HepG2 (cell line): ENCODE data around the gene ZNRF4.

Source experiments
- CTCF ChIP-seq: sonication (generic); formaldehyde crosslinking; IDR thresholded peaks from 2 replicates; pipeline ENCODE4 v1.5.0; 2020; ENCODE audit warnings: mild to moderate bottlenecking, missing genetic modification reagents, moderate library complexity
- FOSL2 ChIP-seq: sonication (generic); formaldehyde crosslinking; IDR thresholded peaks from 2 replicates; pipeline ENCODE4 v1.4.0; 2020; ENCODE audit warnings: missing genetic modification reagents
- RAD51 ChIP-seq: fragments of 450-650 bp; IDR thresholded peaks from 2 replicates; pipeline ENCODE4 v1.6.1; 2016; ENCODE audit warnings: borderline replicate concordance
- SMC3 ChIP-seq: IDR thresholded peaks from 2 replicates; pipeline ENCODE4 v1.6.1; 2011; ENCODE audit warnings: low read length, improper control_type of control experiment
- SP1 ChIP-seq, 2 experiments: fragments of 450-650 bp in 1 of 2; sonication (generic) in 1 of 2; formaldehyde crosslinking in 1 of 2; IDR thresholded peaks; 2 replicates each; pipeline versions ENCODE4 v1.4.0 to v1.6.1; 2016 to 2020; ENCODE audit warnings: missing genetic modification reagents in 1 of 2
- SRSF1 ChIP-seq: fragments of 200-400 bp; formaldehyde crosslinking; optimal IDR thresholded peaks from 2 replicates; pipeline ENCODE3; 2017; ENCODE audit warnings: mild to moderate bottlenecking, low read depth, low read length, moderate library complexity
- YY1 ChIP-seq: IDR thresholded peaks from 2 replicates; pipeline ENCODE4 v1.6.1; 2011; ENCODE audit warnings: low read length, low read depth, moderate library complexity, mild to moderate bottlenecking; ENCODE audit not compliant: insufficient read depth, insufficient replicate concordance
- TF ChIP-seq, protein P1 (sequence below), 2 experiments: fragments of 450-650 bp in 1 of 2; sonication (generic) in 1 of 2; formaldehyde crosslinking in 1 of 2; IDR thresholded peaks; 2 replicates each; pipeline versions ENCODE4 v1.6.1 to v1.8.0; 2016 to 2022; ENCODE audit warnings: antibody characterized with exemption in 1 of 2, mild to moderate bottlenecking in 1 of 2, missing genetic modification reagents in 1 of 2
- TF ChIP-seq, protein P2 (sequence below): sonication (generic); formaldehyde crosslinking; conservative IDR thresholded peaks from 2 replicates; pipeline ENCODE4 v1.4.0; 2020; ENCODE audit warnings: missing genetic modification reagents

GRCh38 chr19:5439452-5439851, 15.8 kb upstream of the ZNRF4 start:
- no peak for TF ChIP-seq SP1 (IDR thresholded peaks at IDR 0.05)
- no peak for TF ChIP-seq SP1 (CRISPR knock-in tag; IDR thresholded peaks at IDR 0.05)
- no peak for TF ChIP-seq CTCF (CRISPR knock-in tag)
- TF ChIP-seq, protein P1, sequence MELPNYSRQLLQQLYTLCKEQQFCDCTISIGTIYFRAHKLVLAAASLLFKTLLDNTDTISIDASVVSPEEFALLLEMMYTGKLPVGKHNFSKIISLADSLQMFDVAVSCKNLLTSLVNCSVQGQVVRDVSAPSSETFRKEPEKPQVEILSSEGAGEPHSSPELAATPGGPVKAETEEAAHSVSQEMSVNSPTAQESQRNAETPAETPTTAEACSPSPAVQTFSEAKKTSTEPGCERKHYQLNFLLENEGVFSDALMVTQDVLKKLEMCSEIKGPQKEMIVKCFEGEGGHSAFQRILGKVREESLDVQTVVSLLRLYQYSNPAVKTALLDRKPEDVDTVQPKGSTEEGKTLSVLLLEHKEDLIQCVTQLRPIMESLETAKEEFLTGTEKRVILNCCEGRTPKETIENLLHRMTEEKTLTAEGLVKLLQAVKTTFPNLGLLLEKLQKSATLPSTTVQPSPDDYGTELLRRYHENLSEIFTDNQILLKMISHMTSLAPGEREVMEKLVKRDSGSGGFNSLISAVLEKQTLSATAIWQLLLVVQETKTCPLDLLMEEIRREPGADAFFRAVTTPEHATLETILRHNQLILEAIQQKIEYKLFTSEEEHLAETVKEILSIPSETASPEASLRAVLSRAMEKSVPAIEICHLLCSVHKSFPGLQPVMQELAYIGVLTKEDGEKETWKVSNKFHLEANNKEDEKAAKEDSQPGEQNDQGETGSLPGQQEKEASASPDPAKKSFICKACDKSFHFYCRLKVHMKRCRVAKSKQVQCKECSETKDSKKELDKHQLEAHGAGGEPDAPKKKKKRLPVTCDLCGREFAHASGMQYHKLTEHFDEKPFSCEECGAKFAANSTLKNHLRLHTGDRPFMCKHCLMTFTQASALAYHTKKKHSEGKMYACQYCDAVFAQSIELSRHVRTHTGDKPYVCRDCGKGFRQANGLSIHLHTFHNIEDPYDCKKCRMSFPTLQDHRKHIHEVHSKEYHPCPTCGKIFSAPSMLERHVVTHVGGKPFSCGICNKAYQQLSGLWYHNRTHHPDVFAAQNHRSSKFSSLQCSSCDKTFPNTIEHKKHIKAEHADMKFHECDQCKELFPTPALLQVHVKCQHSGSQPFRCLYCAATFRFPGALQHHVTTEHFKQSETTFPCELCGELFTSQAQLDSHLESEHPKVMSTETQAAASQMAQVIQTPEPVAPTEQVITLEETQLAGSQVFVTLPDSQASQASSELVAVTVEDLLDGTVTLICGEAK (IDR thresholded peaks at IDR 0.05), result no peak
- TF ChIP-seq, protein P1 (CRISPR knock-in tag; IDR thresholded peaks at IDR 0.05), result no peak
- no peak for TF ChIP-seq YY1
- no peak for TF ChIP-seq SRSF1
- TF ChIP-seq, protein P2, sequence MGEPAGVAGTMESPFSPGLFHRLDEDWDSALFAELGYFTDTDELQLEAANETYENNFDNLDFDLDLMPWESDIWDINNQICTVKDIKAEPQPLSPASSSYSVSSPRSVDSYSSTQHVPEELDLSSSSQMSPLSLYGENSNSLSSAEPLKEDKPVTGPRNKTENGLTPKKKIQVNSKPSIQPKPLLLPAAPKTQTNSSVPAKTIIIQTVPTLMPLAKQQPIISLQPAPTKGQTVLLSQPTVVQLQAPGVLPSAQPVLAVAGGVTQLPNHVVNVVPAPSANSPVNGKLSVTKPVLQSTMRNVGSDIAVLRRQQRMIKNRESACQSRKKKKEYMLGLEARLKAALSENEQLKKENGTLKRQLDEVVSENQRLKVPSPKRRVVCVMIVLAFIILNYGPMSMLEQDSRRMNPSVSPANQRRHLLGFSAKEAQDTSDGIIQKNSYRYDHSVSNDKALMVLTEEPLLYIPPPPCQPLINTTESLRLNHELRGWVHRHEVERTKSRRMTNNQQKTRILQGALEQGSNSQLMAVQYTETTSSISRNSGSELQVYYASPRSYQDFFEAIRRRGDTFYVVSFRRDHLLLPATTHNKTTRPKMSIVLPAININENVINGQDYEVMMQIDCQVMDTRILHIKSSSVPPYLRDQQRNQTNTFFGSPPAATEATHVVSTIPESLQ, result no peak
- no peak for TF ChIP-seq FOSL2
- no peak for TF ChIP-seq SMC3
- no peak for TF ChIP-seq RAD51
